ENCODE measurements around the gene PILRA. TPM values are rescaled to one million over a fixed set of nuclear protein-coding genes. Genes with fewer than 3 reads are reported as not detected.

Gene PILRA
- polyA plus RNA-seq, 1 donor (not counting 4 experiments of a cell fraction or from before 2014, with no cell fraction given): 0.33 TPM

- TF ChIP-seq CTCF (optimal IDR thresholded peaks at IDR 0.05 in 1 of 3, IDR thresholded peaks at IDR 0.05 in 1 of 3, conservative IDR thresholded peaks at IDR 0.05 in 1 of 3; ENCODE audit: extremely low read depth in 1 of 3, insufficient read depth in 2 of 3, low read length in 3 of 3) (no peak), EZH2 (IDR thresholded peaks at IDR 0.05; ENCODE audit: low read length) (no peak)
- Histone ChIP-seq H3K9me1 (ENCODE audit: control insufficient read depth, extremely low read depth, insufficient read depth, low read length) (peaks cover 3% of the 10 kb centered on the region), H3K9me3 (ENCODE audit: control insufficient read depth, low read depth, low read length) (no peaks in the 10 kb centered on the region), H3K4me1 (ENCODE audit: control insufficient read depth, extremely low read depth, insufficient read depth, low read length) (peaks cover 30% of the 10 kb centered on the region), H3K36me3 (ENCODE audit: control insufficient read depth in 2 of 2, extremely low read depth in 1 of 2, insufficient read depth in 2 of 2, low read length in 2 of 2) (peaks cover 9 to 40% of the 10 kb centered on the region in 2 experiments), H3K4me3 (ENCODE audit: control insufficient read depth in 2 of 3, extremely low read depth in 1 of 3, insufficient read depth in 2 of 3, low read depth in 1 of 3, low read length in 3 of 3) (peak overlapping the region; percentile 72 to 82 (median 74)), H3K27me3 (ENCODE audit: control insufficient read depth, extremely low read depth, insufficient read depth, low read length) (no peaks in the 10 kb centered on the region), H2AFZ (ENCODE audit: control insufficient read depth, low read length) (no peak overlapping the region), H3K27ac (ENCODE audit: control insufficient read depth, insufficient read depth, low read length) (peak overlapping the region; percentile 96), H3K9ac (ENCODE audit: control insufficient read depth, extremely low read depth, insufficient read depth, low read length) (peak overlapping the region; percentile 99), H4K20me1 (ENCODE audit: control insufficient read depth, extremely low read depth, insufficient read depth, low read length) (peaks cover 4% of the 10 kb centered on the region), H3K79me2 (ENCODE audit: control insufficient read depth, insufficient read depth, low read length) (peaks cover 50% of the 10 kb centered on the region), H3K4me2 (ENCODE audit: control insufficient read depth, extremely low read depth, insufficient read depth, low read depth, low read length) (peak overlapping the region; percentile 96)
- no peak for DNase-seq (ENCODE audit: low read depth, low spot score)
- FAIRE-seq: no peak
- dilution Hi-C loops (cut with MboI; ENCODE audit: extremely low pct_ligation_motif_present, low sequenced_read_pairs): no loop called here
Observed at GRCh38 chr7:100430493-100431285, 57.4 kb downstream of the PILRA start.

- no peaks in the 10 kb centered on the region for H3K9me3 ChIP-seq (ENCODE audit: control insufficient read depth, low read depth, low read length)
- no peaks in the 10 kb centered on the region for H3K27me3 ChIP-seq (ENCODE audit: control insufficient read depth, extremely low read depth, insufficient read depth, low read length)
- no peak for FAIRE-seq
- H3K9me1 ChIP-seq (ENCODE audit: control insufficient read depth, extremely low read depth, insufficient read depth, low read length): peaks cover 3% of the 10 kb centered on the region
- H2AFZ ChIP-seq (ENCODE audit: control insufficient read depth, low read length): no peak overlapping the region
- H3K4me2 ChIP-seq (ENCODE audit: control insufficient read depth, extremely low read depth, insufficient read depth, low read depth, low read length): peak overlapping the region; percentile 22
- no peak for DNase-seq (ENCODE audit: low read depth, low spot score)
- H3K4me3 ChIP-seq (ENCODE audit: control insufficient read depth in 2 of 3, extremely low read depth in 1 of 3, insufficient read depth in 2 of 3, low read depth in 1 of 3, low read length in 3 of 3): no peak overlapping the region
- no peak overlapping the region for H3K27ac ChIP-seq (ENCODE audit: control insufficient read depth, insufficient read depth, low read length)
- peaks cover 4% of the 10 kb centered on the region for H4K20me1 ChIP-seq (ENCODE audit: control insufficient read depth, extremely low read depth, insufficient read depth, low read length)
- no peak overlapping the region for H3K9ac ChIP-seq (ENCODE audit: control insufficient read depth, extremely low read depth, insufficient read depth, low read length)
- H3K79me2 ChIP-seq (ENCODE audit: control insufficient read depth, insufficient read depth, low read length): peaks cover 53% of the 10 kb centered on the region
- H3K36me3 ChIP-seq (ENCODE audit: control insufficient read depth in 2 of 2, extremely low read depth in 1 of 2, insufficient read depth in 2 of 2, low read length in 2 of 2): peaks cover 9 to 40% of the 10 kb centered on the region in 2 experiments
- peaks cover 30% of the 10 kb centered on the region for H3K4me1 ChIP-seq (ENCODE audit: control insufficient read depth, extremely low read depth, insufficient read depth, low read length)
- dilution Hi-C loops (cut with MboI; ENCODE audit: extremely low pct_ligation_motif_present, low sequenced_read_pairs): no loop called here
- TF ChIP-seq EZH2 (IDR thresholded peaks at IDR 0.05; ENCODE audit: low read length) (no peak), CTCF (optimal IDR thresholded peaks at IDR 0.05 in 1 of 3, IDR thresholded peaks at IDR 0.05 in 1 of 3, conservative IDR thresholded peaks at IDR 0.05 in 1 of 3; ENCODE audit: extremely low read depth in 1 of 3, insufficient read depth in 2 of 3, low read length in 3 of 3) (no peak)
Observed at GRCh38 chr7:100431286-100431735, 58.0 kb downstream of the PILRA start.

Measured in keratinocyte (primary cell).